Body of pancreas (tissue), 4 donors: ENCODE results near the gene ANKRD18B.

Experiments
- CTCF ChIP-seq, 7 experiments: fragments of 450-650 bp in 4 of 7; fragments of 200-600 bp in 3 of 7; sonication (generic) in 3 of 7; IDR thresholded peaks; one replicate each; pipeline ENCODE4 v1.5.1; 2016 to 2019; ENCODE audit warnings: antibody characterized with exemption in 7 of 7
- POLR2A ChIP-seq, 3 donors: fragments of 450-650 bp; IDR thresholded peaks; one replicate each; pipeline ENCODE4 v1.6.1; 2016; ENCODE audit warnings: antibody characterized with exemption in 3 of 3, mild to moderate bottlenecking in 2 of 3

DNA sequence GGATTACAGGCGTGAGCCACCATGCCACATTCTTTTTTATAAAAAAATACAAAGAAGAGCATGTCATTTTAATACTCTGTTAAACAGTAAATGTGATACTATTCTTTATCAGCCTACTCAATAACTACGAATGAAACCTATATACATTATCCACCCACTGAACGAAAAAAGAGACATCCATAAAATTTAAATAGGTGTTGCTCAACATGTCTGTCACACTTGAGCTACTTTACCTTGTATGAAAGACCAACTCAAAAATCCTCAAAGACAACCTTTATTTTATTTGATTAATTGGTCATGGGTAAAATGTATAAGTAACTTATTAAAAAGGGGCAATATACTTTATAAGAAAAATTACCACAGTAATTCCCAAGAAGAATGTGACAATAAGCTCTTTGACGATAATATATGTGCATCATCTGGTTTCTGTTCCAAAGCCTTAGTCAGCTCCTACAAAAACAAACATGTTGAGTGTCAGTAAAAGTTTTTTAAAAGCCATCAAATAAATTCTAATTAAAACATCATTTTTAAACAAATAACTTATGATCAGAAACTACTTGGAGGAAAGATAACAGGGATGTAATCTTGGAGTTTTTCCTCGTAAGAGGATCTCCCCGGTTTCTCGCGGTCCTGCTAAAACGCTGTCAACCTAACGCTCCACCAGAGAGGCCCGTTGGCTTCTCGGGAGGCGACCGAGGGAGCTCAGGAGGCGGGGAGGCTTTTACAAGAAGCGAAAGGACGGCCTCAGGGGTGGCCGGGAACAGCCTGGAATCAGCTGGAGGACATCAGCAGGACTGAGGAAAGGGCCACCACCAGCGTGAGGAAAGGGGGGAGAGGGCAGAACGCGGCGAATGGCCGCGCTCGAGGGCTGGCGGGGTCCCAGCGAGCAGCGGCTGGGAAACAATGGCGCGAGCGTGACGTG, 13.5 kb upstream of the ANKRD18B start:
- no peak for TF ChIP-seq CTCF (IDR thresholded peaks at IDR 0.05)
- TF ChIP-seq POLR2A (IDR thresholded peaks at IDR 0.05): peak in 2 of 3 donors; percentile 61 to 74
